CD4-positive, alpha-beta T cell treated with Interleukin-2 at 100 ng/mL for 4 hours (primary cell): ENCODE data around the gene MUC7.
A peak's percentile ranks its signal among the peaks of the same experiment; 100 is the strongest.
"Not testable (repeated sequence)": the region's sequence is repeated elsewhere in the genome, so short reads cannot be mapped to it uniquely, and the experiment has no call there.

Experiments used
- DNase-seq: peaks from one replicate; pipeline ENCODE4 v3.0.0-alpha.2; 2020; ENCODE audit warnings: low spot score

The MUC7 gene

GRCh38 chr4:70471897-70472296 lies at the start of gene MUC7:
MUC7 (plus strand) TSS chr4:70472197; CDS start chr4:70474022, 1,825 bp downstream.
- no peak for DNase-seq

GRCh38 chr4:70425306-70425705 lies 46.7 kb upstream of the MUC7 start:
- no peak for DNase-seq

- no peak for DNase-seq
Measured at GRCh38 chr4:70426789-70427188, 45.2 kb upstream of the MUC7 start.

GRCh38 chr4:70437197-70437596 lies 34.8 kb upstream of the MUC7 start:
- no peak for DNase-seq

GRCh38 chr4:70442474-70442873 lies 29.5 kb upstream of the MUC7 start:
- no peak for DNase-seq

- DNase-seq, result no peak
Measured at GRCh38 chr4:70443329-70443728, 28.7 kb upstream of the MUC7 start.

GRCh38 chr4:70449220-70449619 lies 22.8 kb upstream of the MUC7 start:
- no peak for DNase-seq

- DNase-seq, result no peak
Measured at GRCh38 chr4:70452946-70453345, 19.1 kb upstream of the MUC7 start.

- no peak for DNase-seq
Measured at GRCh38 chr4:70463335-70463734, 8.7 kb upstream of the MUC7 start.

GRCh38 chr4:70473679-70474078 lies 1.7 kb downstream of the MUC7 start:
- DNase-seq, result no peak

GRCh38 chr4:70488748-70489147 lies 16.8 kb downstream of the MUC7 start:
- no peak for DNase-seq

GRCh38 chr4:70496231-70496630 lies 24.2 kb downstream of the MUC7 start:
- no peak for DNase-seq

- DNase-seq, result not testable (repeated sequence)
Measured at GRCh38 chr4:70501838-70502237, 29.8 kb downstream of the MUC7 start.

GRCh38 chr4:70504733-70505132 lies 32.7 kb downstream of the MUC7 start:
- DNase-seq, result no peak

- DNase-seq, result peak; percentile 53
Measured at GRCh38 chr4:70505151-70505748, 33.3 kb downstream of the MUC7 start.

- DNase-seq, result no peak
Measured at GRCh38 chr4:70508801-70509200, 36.8 kb downstream of the MUC7 start.

- DNase-seq, result no peak
Measured at GRCh38 chr4:70511365-70511764, 39.4 kb downstream of the MUC7 start.

- no peak for DNase-seq
Measured at GRCh38 chr4:70515367-70516250, 43.6 kb downstream of the MUC7 start.

GRCh38 chr4:70518269-70518668 lies 46.3 kb downstream of the MUC7 start, which contains the start of gene AMTN:
AMTN (plus strand) TSS chr4:70518569; CDS start chr4:70518778, 209 bp downstream.
- no peak for DNase-seq

GRCh38 chr4:70518716-70519115 lies 46.7 kb downstream of the MUC7 start:
- no peak for DNase-seq

GRCh38 chr4:70522626-70523025 lies 50.6 kb downstream of the MUC7 start:
- no peak for DNase-seq

GRCh38 chr4:70530997-70531396 lies 59.0 kb downstream of the MUC7 start:
- DNase-seq, result no peak

- DNase-seq, result no peak
Measured at GRCh38 chr4:70531981-70532380, 60.0 kb downstream of the MUC7 start.
